H1 (cell line): Measurements from ENCODE around the gene PEPD. TPM values are rescaled to one million over a fixed set of nuclear protein-coding genes. Genes with fewer than 3 reads are reported as not detected.

Experiments
- CTCF ChIA-PET: fragments of 300-600 bp; sonication (Branson Sonifier 250); formaldehyde crosslinking; loops from one replicate; lab custom pipeline; 2021; ENCODE audit not compliant: partially characterized antibody; lab: Charles Lee
- POLR2A ChIA-PET: fragments of 300-600 bp; sonication (Branson Sonifier 250); formaldehyde crosslinking; loops from one replicate; lab custom pipeline; 2021; ENCODE audit warnings: inconsistent platforms; ENCODE audit not compliant: partially characterized antibody; lab: Charles Lee
- DNase-seq, 2 experiments: peaks; one replicate each; pipeline versions ENCODE4 v3.0.0 to v3.0.0-alpha.2; 2010 to 2022; ENCODE audit warnings: low spot score in 2 of 2, low read depth in 1 of 2, mixed read lengths in 1 of 2
- FAIRE-seq: peaks from 2 replicates; lab custom pipeline; 2011; peaks lifted over from hg19 to GRCh38; lab: Jason Lieb, UNC
- H2AFZ ChIP-seq: 2 replicates; pipeline ENCODE4 v1.8.1; 2012; ENCODE audit warnings: low read length, inconsistent platforms
- H2AK5ac ChIP-seq: 2 replicates; pipeline ENCODE4 v1.6.1; 2013; ENCODE audit warnings: low read depth, low read length
- H2BK120ac ChIP-seq: replicated peaks from 2 replicates; pipeline ENCODE3; 2013; ENCODE audit warnings: low read depth, low read length, inconsistent platforms
- H2BK12ac ChIP-seq: 2 replicates; pipeline ENCODE4 v1.6.1; 2013; ENCODE audit warnings: low read depth, low read length
- H2BK15ac ChIP-seq: 2 replicates; pipeline ENCODE4 v1.6.1; 2013; ENCODE audit warnings: low read length
- H2BK20ac ChIP-seq: 2 replicates; pipeline ENCODE4 v1.6.1; 2013; ENCODE audit warnings: low read length
- H2BK5ac ChIP-seq: 2 replicates; pipeline ENCODE4 v1.6.1; 2013; ENCODE audit warnings: low read depth, low read length
- H3K14ac ChIP-seq: 2 replicates; pipeline ENCODE4 v1.6.1; 2013; ENCODE audit warnings: inconsistent platforms; ENCODE audit not compliant: insufficient read length
- H3K18ac ChIP-seq: 2 replicates; pipeline ENCODE4 v1.6.1; 2013; ENCODE audit warnings: low read length; ENCODE audit errors: extremely low read depth
- H3K23ac ChIP-seq: 2 replicates; pipeline ENCODE4 v1.6.1; 2013; ENCODE audit warnings: inconsistent platforms; ENCODE audit not compliant: insufficient read length
- H3K23me2 ChIP-seq: 2 replicates; pipeline ENCODE4 v1.6.1; 2013; ENCODE audit warnings: low read depth, low read length
- H3K27ac ChIP-seq: 2 replicates; pipeline ENCODE4 v1.6.1; 2011; ENCODE audit warnings: low read depth, low read length, inconsistent platforms
- H3K27me3 ChIP-seq, 4 experiments: replicated peaks in 1 of 4; 1 replicate in 1 of 4; 2 replicates in 3 of 4; pipeline versions ENCODE4 v1.6.1 to v1.8.1; 2011 to 2013; ENCODE audit warnings: low read length in 3 of 4, mild to moderate bottlenecking in 3 of 4, inconsistent platforms in 2 of 4, mixed read lengths in 2 of 4, moderate library complexity in 1 of 4; ENCODE audit not compliant: control insufficient read depth in 3 of 4, insufficient read depth in 3 of 4; ENCODE audit errors: extremely low read depth in 1 of 4
- H3K36me3 ChIP-seq, 4 experiments: 2 replicates each; pipeline versions ENCODE4 v1.6.1 to v1.8.1; 2011 to 2013; ENCODE audit warnings: mild to moderate bottlenecking in 4 of 4, low read length in 3 of 4, moderate library complexity in 2 of 4, control low read depth in 1 of 4, inconsistent platforms in 1 of 4; ENCODE audit not compliant: insufficient read depth in 4 of 4, control insufficient read depth in 2 of 4
- H3K4ac ChIP-seq: replicated peaks from 2 replicates; pipeline ENCODE3; 2013; ENCODE audit warnings: low read length, low read depth, mixed read lengths, inconsistent platforms; ENCODE audit not compliant: insufficient read length
- H3K4me1 ChIP-seq, 4 experiments: replicated peaks in 1 of 4; 1 replicate in 1 of 4; 2 replicates in 3 of 4; pipeline versions ENCODE4 v1.6.1 to v1.8.1; 2011 to 2013; ENCODE audit warnings: low read length in 3 of 4, inconsistent platforms in 2 of 4, mixed read lengths in 1 of 4; ENCODE audit not compliant: insufficient read depth in 4 of 4, control insufficient read depth in 3 of 4
- H3K4me2 ChIP-seq, 2 experiments: 2 replicates each; pipeline versions ENCODE4 v1.6.1 to v1.8.1; 2011 to 2013; ENCODE audit warnings: low read depth in 2 of 2, low read length in 2 of 2, control low read depth in 1 of 2, inconsistent platforms in 1 of 2, mild to moderate bottlenecking in 1 of 2; ENCODE audit not compliant: insufficient read depth in 1 of 2
- H3K4me3 ChIP-seq, 4 experiments: fragments of 200-600, 300-600 bp in 1 of 4; sonication (generic), shearing (Covaris generic), sonication (Bioruptor Twin) in 1 of 4; 2 replicates each; pipeline versions ENCODE4 v1.5.1 to v1.8.1; 2011 to 2016; ENCODE audit warnings: low read length in 4 of 4, low read depth in 3 of 4, control low read depth in 2 of 4, inconsistent platforms in 2 of 4, mild to moderate bottlenecking in 2 of 4, mixed read lengths in 1 of 4, moderate library complexity in 1 of 4; ENCODE audit not compliant: insufficient read depth in 2 of 4; ENCODE audit errors: extremely low read depth in 1 of 4
- H3K56ac ChIP-seq: replicated peaks from 2 replicates; pipeline ENCODE3; 2013; ENCODE audit warnings: low read depth, mild to moderate bottlenecking, mixed read lengths, low read length, inconsistent platforms; ENCODE audit not compliant: insufficient read length
- H3K79me1 ChIP-seq: 2 replicates; pipeline ENCODE4 v1.6.1; 2013; ENCODE audit warnings: low read depth, low read length, control low read depth
- H3K79me2 ChIP-seq, 2 experiments: 2 replicates each; pipeline versions ENCODE4 v1.6.1 to v1.8.1; 2012 to 2013; ENCODE audit warnings: low read length in 2 of 2, mild to moderate bottlenecking in 2 of 2, inconsistent platforms in 1 of 2; ENCODE audit not compliant: insufficient read depth in 2 of 2, control insufficient read depth in 1 of 2
- H3K9ac ChIP-seq, 4 experiments: replicated peaks in 1 of 4; 1 replicate in 1 of 4; 2 replicates in 3 of 4; pipeline versions ENCODE4 v1.6.1 to v1.8.1; 2011 to 2013; ENCODE audit warnings: low read depth in 3 of 4, low read length in 3 of 4, control low read depth in 2 of 4, mild to moderate bottlenecking in 2 of 4, moderate library complexity in 2 of 4, inconsistent platforms in 1 of 4; ENCODE audit errors: extremely low read depth in 1 of 4
- H3K9me3 ChIP-seq, 2 experiments: 2 replicates each; pipeline versions ENCODE4 v1.6.1 to v1.8.1; 2012 to 2013; ENCODE audit warnings: mild to moderate bottlenecking in 2 of 2, moderate library complexity in 2 of 2, control low read depth in 1 of 2, inconsistent platforms in 1 of 2, low read depth in 1 of 2, low read length in 1 of 2, mixed read lengths in 1 of 2; ENCODE audit not compliant: insufficient read depth in 2 of 2
- H4K20me1 ChIP-seq, 2 experiments: replicated peaks in 1 of 2; 2 replicates each; pipeline versions ENCODE3 to v1.8.1; 2011 to 2013; ENCODE audit warnings: inconsistent platforms in 2 of 2, low read length in 2 of 2, mild to moderate bottlenecking in 1 of 2; ENCODE audit not compliant: insufficient read depth in 2 of 2, control insufficient read depth in 1 of 2
- H4K5ac ChIP-seq: 2 replicates; pipeline ENCODE4 v1.6.1; 2013; ENCODE audit warnings: low read length, low read depth, mixed read lengths, inconsistent platforms; ENCODE audit not compliant: insufficient read length
- H4K8ac ChIP-seq: 2 replicates; pipeline ENCODE4 v1.8.0; 2013; ENCODE audit warnings: mild to moderate bottlenecking, moderate library complexity, low read length, inconsistent platforms; ENCODE audit not compliant: insufficient read depth; ENCODE audit errors: extremely low read depth
- H4K91ac ChIP-seq: replicated peaks from 2 replicates; pipeline ENCODE3; 2013; ENCODE audit warnings: low read length, mixed read lengths, inconsistent platforms; ENCODE audit not compliant: insufficient read length
- PHF8 ChIP-seq: fragments of 200-600 bp; sonication (generic); conservative IDR thresholded peaks from 2 replicates; pipeline ENCODE4 v1.7.1; 2012; ENCODE audit warnings: low read depth, mild to moderate bottlenecking, inconsistent platforms, low read length, moderate library complexity
- SRF ChIP-seq: IDR thresholded peaks from 2 replicates; pipeline ENCODE4 v1.6.1; 2011; ENCODE audit warnings: mild to moderate bottlenecking, low read depth, low read length, moderate library complexity
- WGBS, 2 experiments: shearing (Covaris generic) in 1 of 2; methylation state at CpG; one replicate each; pipeline versions ENCODE4 v1.1.6 to v1.1.7; 2013 to 2015; ENCODE audit warnings: low lambda C conversion rate in 2 of 2, mixed read lengths in 2 of 2, inconsistent platforms in 1 of 2, low coverage in 1 of 2, missing lambda C conversion rate in 1 of 2; ENCODE audit not compliant: insufficient replicate concordance in 2 of 2, insufficient coverage in 1 of 2, insufficient read length in 1 of 2; ENCODE audit errors: extremely low coverage in 1 of 2, missing lambda C conversion rate in 1 of 2; 5-methylcytosine and 5-hydroxymethylcytosine counted together
- polyA plus RNA-seq, 7 experiments: library from polyadenylated mRNA; depleted of rRNA in 3 of 7; stranded (reverse) in 5 of 7; unstranded in 2 of 7; fragments of >200 nt in 5 of 7; fragments of 200-250 nt in 2 of 7; gene quantifications; 1 replicate in 5 of 7; 2 replicates in 1 of 7; 4 replicates in 1 of 7; pipeline versions ENCODE4 v1.2.1 to v1.2.3, GENCODE V29; 2011 to 2013; ENCODE audit warnings: missing spikeins in 2 of 7, mixed read lengths in 2 of 7
- total RNA-seq: library from RNA; stranded (reverse); fragmentation: NEBNext Ultra II Directional; extraction: Animal tissue kit (Norgen Biotek cat#: 25700); gene quantifications from 2 replicates; pipeline ENCODE4 v1.2.1, GENCODE V29; 2021

The PEPD gene
- total and polyA plus RNA-seq, 2 of the 8 experiments (the other 6 are each of a cell fraction or from before 2014, with no cell fraction given) = 84.1 to 178 TPM

DNA sequence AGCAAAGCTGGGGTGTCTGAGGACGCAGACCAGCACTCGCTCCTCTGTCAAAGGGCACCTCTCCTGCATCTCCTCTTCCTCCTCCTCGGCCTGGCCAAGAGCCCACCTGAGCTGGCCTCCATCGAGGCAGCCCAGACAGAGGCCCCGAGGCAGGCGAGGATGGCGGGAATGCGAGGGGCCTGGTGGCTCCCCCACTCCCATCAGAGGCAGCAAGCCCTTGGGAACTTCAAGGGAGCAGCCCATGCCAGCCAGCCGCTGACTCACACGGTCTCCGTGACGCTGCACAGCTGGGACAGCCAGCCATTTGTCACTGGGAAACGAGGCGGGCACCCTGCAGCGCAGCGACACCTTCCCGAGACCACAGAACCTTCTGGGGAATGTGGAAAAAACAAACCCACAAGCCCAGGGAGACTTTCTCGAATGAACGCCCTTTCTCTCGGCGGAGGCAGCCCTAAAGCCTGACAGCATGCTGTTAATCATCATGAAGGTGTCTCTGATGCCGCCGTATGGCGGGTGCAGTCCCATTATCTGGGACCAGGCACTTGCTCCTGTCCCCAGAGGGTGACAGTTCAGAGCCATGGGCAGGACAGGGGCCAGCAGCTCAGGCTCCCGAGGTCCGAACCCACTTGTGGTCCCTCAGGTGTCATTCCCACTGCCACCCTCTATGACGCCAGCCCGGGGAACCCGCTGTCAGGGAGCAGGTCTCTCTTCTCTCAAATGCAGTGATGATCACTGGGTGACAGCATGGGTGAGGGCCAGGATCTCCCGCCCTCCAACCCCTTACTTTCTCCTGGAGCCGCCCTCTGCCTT is 53.0 kb downstream of the PEPD start:
- CTCF ChIA-PET = interaction anchor here (1.0 to 1.2 kb wide), 2 partner anchors 42 to 53 kb away, joined by 3 to 4 read pairs; no protein-coding TSS in a partner anchor
- H2BK5ac ChIP-seq = no peak overlapping the region
- FAIRE-seq = no peak
- TF ChIP-seq SRF = no peak
- no peak for TF ChIP-seq PHF8
- TF ChIP-seq, all 59 proteins: peak for 0
- no peak overlapping the region for H3K18ac ChIP-seq
- H2BK12ac ChIP-seq = no peak overlapping the region
- no peak overlapping the region for H3K4me2 ChIP-seq
- H2AFZ ChIP-seq = no peak overlapping the region
- WGBS, 2 experiments = 90% methylated on average over 24 of the region's 31 CpGs; no CpG with 5 or more reads in 1 of the 2 experiments
- H2BK15ac ChIP-seq = no peak overlapping the region
- DNase-seq = no peak
- no peaks in the 10 kb centered on the region for H3K27me3 ChIP-seq
- no peak overlapping the region for H3K56ac ChIP-seq
- H3K79me1 ChIP-seq = no peaks in the 10 kb centered on the region
- H2BK20ac ChIP-seq = no peak overlapping the region
- no peaks in the 10 kb centered on the region for H3K9me3 ChIP-seq
- POLR2A ChIA-PET = interaction anchor here (0.6 kb wide), 1 partner anchor 759 kb away, joined by 3 read pairs; no protein-coding TSS in a partner anchor
- no peak overlapping the region for H4K5ac ChIP-seq
- no peaks in the 10 kb centered on the region; a peak in 1 of 8 replicates for H3K36me3 ChIP-seq
- no peaks in the 10 kb centered on the region; a peak in 1 of 7 replicates for H3K4me1 ChIP-seq
- peaks cover 0 to 8% of the 10 kb centered on the region in 2 experiments for H4K20me1 ChIP-seq
- no peak overlapping the region for H3K4me3 ChIP-seq
- no peaks in the 10 kb centered on the region for H3K23me2 ChIP-seq
- H4K8ac ChIP-seq = no peak overlapping the region
- H3K79me2 ChIP-seq = no peaks in the 10 kb centered on the region
- no peak overlapping the region for H2BK120ac ChIP-seq
- no peak overlapping the region for H3K9ac ChIP-seq
- H3K14ac ChIP-seq = no peak overlapping the region
- H3K23ac ChIP-seq = no peak overlapping the region
- H3K4ac ChIP-seq = no peak overlapping the region
- H2AK5ac ChIP-seq = no peak overlapping the region
- no peak overlapping the region for H4K91ac ChIP-seq
- no peak overlapping the region for H3K27ac ChIP-seq
